ENCODE results near the gene TRIM36.

TRIM36 gene

DNA sequence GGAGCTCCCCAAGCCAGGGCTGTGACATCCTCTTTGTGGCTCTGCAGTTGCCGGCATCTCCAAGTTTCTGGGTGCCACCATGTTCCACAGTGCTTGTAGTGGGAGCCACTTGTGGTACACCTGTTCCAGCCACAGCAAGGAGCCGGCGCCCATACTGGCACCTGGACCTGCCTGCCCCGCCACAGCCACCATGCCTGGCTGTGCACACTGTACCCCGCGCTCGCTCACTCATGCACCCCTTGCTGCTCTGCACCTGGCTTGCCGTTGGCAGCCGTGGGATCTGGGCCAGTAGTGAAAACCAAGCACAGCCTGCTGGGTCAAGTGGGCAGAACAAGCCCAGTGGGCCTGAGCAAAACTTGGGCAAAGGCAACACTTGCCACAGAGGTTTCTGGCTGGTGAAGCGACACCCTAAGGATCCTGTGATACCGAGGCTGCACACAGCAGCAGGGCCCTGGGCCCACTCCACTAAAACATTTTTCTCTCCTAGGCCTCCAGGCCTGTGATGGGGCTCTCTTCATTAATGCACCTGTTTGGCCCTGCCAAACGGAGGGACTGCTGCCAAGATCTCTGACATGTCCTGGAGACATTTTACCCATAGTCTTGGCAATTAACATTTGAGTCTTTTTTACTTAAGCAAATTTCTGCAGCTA, 2.8 kb downstream of the TRIM36 start:
- no peak for DNase-seq

DNA sequence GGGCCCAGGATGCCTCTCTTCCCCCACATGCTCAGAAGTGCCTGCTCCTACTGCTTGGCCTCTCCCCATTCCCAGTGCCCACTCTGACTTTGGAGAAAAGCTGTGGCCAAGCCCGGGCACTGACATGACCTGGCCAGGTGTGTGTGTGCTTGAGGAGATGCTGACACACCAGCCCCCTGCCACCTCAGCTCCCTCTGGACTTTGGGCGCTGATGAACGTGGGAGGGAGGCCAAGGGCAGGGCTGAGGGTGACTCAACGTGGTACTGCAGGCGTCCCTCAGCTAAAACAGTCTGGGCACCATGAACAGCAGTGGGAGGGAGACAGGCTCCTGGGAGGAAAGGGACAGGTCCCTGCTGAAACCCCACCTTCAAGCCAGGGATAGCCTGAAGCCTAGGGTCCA, 3.9 kb downstream of the TRIM36 start:
- no peak for DNase-seq

DNA sequence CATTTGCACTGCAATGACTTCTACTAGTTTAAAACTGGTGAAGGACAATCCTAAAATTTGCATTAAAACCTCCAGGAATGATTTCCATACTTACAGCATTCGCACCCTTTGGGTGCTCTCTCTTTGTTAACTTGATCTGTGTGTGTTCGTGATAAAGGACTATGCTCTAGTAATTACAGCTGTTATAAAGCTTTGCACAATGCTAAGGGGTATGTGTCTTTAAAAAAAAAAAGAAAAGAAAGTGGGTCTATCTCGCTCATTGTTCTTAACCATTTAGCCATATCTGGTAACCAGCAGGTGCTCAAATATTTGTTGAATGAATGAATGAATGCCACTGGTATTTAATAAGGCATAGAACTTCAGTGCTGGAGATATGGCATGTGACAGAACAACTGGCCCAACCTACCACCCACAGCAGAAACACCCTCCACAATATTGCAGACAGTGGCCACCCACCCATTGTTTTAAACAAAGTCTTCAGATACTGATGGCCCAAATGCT, 8.7 kb downstream of the TRIM36 start:
- no peak for DNase-seq

DNA sequence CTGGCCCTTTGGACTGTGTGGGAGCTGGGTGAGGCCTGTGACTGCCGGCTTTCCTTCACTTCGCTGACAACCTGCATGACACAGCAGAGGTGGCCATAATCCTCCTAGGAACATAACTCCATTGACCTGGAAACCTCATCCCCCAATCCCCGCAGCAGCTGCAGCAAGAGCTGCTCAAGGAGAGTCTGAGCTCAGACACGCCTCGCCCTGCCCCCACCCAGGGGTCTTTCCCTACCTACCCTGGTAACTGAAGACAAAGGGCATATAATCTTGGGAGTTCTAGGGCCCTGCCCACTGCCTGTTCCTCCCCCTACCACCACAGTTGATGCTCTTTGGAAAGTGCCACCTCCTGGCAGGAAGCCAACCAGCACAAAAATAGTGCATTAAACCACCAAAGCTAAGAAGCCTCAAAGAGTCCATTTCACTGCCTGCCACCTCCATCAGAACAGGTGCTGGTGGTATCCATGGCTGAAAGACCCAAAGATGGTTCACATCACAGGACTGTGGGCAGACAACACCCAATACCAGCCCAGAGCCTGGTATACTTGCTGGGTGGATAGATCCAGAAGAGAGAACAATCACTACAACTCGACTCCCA, 18.4 kb downstream of the TRIM36 start:
- no peak for DNase-seq

DNA sequence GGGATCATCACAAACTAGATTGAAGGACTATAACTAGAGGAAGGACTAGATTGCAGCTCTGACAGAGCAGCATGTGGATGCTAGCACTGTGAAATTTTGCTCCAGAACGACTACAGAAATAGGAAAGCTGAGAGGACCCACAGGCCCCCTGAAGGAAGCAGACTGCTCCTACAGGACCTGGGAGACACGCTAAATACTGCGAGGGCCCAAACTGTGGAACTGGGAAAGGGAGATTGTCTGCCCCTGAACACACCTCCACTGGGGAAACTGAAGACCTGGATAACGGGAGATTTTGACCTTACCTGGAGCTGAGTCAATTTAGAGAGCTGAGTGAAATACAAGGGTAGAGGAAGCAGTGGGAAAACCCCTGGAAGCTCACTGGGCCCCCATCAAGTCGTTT, 19.2 kb downstream of the TRIM36 start:
- DNase-seq = no peak

DNA sequence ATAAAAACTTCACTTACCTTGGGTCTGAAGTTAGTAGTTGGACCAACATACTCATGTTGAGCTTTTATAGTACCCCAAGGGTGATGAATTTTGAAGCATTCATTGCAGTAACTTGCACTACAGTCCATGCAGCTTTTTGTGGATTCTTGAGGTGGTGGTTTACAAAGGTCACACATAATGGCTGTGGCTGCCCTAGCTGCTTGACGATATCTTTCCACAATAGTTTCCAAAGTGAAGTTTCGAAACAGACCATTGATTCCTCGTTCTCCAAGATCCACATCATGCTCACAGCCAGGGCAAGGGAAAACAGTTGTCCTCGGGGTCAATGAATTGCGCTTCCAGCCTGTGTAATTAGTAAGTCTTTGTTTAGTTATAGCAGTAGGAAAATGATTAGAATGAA, 22.7 kb downstream of the TRIM36 start:
- no peak for DNase-seq

DNA sequence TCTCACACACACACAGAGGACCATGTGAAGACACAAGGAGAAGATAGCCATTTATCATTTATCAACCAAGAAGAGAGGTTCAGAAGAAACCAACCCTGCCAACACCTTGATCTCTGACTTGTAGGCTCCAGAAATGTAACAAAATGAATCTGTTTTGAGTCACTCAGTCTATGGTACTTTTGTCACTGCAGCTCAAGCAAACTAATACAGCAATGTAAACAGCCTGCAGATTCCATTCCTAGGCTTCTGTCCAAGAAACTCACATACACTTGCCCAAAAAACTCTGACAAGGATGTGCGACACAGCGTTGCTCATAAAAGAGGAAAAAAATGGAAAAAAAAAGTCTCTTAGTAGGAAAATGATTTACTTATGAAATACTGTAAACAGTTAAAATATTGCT, 33.4 kb downstream of the TRIM36 start:
- DNase-seq = no peak

DNA sequence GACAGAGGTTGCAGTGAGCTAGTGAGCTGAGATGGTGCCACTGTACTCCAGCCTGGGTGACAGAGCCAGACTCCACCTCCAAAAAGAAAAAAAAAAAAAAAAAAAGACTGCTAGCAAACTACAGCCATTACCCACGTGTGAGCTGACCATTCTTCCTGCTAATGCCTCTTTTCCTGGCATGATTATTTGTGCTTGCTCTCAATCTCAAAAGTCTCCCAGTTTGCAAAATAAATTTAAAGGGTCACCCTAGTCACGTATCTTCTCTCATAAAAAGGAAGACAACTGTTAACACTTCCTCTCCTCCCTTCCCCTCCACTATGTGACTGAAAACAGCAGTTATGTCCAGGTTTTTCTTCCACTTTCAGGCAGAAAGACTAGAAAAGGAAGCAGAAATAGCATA, 37.2 kb downstream of the TRIM36 start:
- no peak for DNase-seq

DNA sequence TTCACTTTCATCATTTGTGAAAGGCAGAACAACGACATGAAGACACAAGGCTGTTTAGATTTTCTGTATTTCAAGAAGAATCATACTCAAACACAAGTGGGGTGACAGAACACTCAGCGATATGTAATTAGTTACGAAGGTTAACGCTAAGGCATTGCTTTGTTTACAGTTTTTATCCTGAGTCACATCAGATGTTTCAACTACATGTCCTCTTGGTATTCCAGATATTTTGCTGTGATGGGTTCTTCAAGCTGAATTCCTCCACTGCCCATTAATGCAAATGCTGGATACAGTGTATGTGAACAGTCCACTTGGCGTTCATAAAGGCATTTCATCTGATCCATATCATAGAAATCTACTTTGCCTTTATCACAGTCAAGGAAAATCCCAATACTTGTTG, 43.4 kb downstream of the TRIM36 start:
- no peak for DNase-seq

DNA sequence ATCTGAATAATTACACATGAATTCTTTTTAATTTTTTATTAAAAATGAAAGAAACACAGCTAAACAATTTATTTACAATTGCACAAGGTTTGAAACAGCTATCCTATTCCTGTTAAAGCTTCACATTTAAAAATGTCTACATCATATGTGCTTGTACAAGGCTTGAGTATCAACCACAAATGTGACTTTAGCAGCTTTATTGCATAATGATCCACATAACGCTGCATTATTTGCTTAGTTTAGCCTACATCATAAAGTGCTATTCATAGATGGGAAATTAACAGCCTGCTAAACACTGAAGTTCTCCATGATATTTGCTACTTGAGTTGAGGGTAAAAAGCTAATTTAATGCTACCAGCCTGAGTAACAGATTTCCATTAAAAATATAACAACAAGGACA, 45.0 kb downstream of the TRIM36 start:
- no peak for DNase-seq

DNA sequence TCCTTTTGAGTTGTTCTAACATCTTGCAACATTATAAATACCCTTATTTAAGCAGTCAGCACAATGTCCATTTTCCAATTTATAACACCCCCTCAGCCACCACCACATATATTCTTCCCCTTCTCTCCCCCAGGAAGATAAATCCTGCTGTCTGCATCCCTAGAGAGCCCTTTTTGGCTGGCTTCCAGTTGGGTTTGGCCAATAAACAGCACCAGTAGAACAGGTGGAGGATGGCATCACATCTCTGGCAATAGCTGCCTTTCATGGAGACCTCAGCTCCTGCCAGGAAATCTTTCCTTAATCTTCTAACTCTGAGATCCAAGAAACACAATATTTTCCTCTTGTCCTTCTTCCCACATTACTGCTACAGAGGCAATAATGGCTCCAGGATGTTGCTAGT, 53.7 kb downstream of the TRIM36 start:
- no peak for DNase-seq

DNA sequence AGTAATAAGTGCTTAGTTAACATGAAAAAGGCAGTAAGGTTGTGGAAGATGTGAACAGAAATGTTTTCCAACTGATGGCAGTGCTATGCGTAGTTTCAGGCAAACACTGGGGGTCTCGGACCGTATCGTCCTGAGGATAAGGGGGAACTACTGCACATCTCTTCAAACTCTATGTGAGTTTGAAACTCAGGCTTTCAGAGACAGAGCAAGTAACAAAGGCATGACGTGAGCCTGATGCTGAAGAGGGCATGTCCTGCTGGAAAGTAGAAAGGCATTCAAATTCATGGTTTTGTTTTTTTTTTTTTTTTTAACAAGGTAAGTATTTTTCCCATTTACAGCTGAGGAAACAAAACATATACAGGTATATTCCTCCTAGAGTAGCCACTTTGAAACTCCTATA, 59.9 kb downstream of the TRIM36 start:
- no peak for DNase-seq

DNA sequence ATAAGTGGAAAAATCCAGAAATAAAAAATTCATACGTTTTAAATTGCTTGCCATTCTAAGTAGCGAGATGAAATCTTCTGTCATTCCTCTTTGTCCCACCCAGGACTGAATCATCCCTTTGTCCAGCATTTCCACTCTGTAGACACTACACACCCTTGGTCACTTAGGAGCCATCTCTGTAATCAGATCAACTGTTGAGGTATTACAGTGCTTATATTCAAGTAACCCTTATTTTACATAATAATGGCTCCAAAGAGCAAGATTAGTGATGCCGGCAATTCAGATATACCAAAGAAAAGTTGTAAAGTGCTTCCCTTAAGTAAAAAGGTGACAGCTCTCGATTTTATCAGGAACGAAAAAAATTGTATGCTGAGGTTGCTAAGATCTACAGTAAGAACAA, 60.4 kb downstream of the TRIM36 start:
- no peak for DNase-seq

DNA sequence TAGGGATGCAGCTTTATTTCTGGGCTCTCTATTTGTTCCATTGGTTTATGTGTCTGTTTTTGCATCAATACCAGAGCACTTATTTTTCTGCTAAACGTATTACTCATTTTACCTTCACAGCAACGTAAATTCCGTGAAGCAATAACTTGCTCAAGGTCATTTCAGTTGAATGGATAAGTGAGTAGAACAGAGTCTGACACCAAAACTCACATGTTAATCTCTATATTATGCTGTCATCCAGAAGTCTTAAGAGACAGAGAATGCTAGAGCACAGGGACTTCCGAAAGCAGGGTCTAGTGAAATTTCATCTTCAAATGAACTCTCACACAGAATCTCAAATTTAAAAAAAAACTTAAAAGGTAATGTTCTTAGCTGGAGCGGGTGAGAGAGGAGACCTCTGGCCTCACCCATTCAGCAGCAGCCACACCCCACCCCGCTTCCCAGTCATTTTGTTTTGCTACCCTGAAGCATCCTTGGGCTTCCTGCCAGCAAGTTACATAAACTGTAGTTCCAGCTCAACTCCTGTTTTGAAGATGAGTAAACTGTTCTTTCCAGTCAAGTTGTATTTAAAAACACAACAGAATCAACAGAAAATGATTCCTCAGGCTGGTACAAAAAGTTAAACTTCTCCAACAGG, 69.3 kb downstream of the TRIM36 start:
- no peak for DNase-seq

DNA sequence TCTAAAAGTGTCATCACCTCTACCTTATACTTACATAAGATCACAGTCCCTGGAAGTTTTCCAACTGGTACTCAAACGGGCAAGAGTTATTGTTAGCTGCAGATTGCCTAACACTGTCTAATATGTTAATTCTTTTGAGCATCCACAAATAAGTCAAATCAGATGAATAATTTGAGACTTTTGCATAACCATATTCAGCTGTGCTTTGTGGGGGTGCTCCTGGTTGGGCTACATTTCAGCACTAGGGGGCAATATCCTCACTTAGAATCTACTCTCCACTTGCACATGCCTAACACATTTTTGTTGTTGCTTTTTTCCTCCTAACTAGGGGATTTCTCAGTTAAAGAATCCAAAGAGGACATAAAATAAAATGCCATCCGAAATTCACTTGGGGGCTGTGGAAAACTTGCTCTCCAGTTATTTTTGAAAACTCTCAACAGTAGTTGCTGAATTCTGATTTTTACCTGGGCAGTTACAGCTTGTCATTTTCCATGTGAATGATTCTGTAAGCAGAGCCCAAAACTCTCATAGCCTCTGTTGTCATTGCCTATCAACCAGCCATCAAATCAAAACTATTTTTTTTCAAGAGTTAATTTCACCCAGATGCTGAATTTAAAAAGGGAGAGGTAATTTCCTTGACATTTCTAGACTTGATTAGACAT, 71.5 kb downstream of the TRIM36 start:
- DNase-seq = peak in 1 of 2 experiments; percentile 1

DNA sequence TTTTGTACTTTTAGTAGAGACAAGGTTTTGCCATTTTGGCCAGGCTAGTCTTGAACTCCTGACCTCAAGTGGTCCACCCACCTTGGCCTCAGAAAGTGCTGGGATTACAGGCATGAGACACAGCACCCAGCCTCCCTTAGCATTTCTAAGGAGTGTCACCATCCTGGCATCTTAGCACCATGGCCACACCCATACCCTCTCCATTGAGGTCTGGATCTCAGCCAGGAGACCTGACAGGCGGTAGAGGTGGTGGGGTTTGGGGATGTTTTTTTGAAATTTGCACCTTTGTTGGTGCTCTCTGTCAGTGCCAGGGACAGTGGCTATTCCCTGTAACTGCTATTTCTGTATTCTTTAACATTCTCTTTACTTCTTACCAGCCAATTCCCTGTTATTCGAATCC, 72.5 kb downstream of the TRIM36 start:
- no peak for DNase-seq

DNA sequence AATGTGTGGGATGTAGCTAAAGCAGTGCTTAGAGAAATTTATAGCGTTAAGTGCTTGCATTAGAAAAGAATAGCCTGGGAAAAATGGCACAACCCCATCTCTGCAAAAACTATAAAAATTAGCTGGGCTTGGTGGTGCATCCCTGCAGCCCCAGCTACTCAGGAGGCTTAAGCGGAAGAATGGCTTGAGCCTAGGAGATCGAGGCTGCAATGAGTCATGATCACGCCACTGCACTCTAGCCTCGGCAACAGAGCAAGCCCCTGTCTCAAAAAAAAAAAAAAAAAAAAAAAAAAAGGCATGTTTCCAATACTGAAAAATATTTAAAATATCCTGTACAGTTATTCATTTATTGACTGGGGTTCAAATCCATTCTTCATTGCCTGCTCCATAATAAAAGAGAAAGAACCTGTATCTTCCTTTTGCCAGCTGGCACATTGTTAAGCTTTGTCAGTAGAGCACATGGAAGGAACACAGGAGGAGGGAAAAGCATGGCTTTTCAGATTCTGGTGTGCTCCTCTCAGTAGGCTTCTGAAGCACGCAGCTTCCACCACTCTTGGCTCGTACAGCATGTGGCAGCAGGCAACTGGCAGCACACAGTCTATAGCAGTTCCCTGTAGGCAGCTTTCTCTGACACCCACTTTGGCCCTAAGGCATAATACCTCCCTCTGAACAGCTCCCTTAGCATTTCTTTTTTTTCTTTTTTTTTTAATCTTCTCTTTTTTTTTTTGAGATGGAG, 73.5 kb downstream of the TRIM36 start:
- no peak for DNase-seq

DNA sequence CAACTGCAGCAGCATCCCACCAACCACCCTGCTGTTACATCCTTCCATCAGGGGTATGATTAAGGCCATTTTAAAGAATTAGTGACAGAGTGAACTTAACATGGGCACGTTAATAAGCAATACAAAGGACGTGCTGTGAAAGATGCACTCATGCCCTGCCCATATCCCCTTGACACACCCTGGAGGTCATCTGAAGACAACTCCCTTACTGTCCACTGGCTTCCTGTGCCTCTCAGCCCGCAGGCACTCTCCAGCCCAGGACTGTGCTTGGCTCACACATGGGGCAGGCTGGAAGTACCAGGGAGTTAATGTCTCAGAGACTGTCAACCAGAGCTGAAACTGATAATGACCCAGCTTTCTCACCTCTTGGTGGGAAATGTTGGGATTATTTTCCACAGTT, 81.8 kb downstream of the TRIM36 start:
- DNase-seq = no peak

DNA sequence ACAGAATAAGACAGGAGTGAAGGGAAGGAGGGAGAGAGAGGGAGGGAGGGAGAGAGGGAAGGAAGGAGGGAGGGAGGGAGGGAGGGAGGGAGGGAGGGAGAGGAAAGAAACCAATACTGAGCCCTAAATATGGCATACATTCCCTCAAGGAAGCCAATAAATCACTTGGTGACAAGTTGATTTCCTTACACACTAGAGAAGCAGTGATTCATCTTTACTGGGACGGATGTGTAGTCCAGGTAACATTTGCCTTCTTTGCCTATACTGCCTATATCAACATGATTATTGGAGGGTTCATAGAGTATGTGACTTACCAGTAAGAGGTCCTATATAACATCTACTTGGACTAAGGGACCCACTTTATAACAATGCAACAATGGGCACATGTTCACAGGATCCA, 83.2 kb downstream of the TRIM36 start:
- DNase-seq = no peak

DNA sequence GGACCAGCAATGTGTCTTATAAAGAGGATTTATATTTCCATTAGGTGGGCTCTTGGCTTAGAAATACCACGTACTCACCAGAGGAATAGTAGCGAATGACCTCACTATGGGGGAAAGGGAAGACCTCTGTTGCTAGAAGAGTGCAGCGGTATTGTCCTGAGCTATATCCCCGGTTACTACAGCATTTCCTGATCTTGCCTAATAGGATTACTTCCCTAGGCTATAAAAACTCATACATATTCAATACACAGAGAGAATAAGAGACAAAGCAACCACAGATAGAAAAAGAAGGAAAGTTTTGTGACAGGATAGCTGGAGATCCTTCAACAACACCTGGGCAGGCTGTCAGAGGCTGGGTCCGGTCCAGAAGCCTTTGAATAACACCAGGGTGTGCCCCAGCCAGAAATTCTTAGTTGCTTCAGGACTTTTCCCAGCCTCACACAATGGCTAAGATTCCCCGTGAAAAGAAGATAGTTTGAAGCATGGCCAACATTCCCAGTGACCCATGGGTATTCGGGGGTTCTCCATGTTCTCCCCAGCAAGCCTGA, 85.4 kb downstream of the TRIM36 start:
- DNase-seq = no peak

DNA sequence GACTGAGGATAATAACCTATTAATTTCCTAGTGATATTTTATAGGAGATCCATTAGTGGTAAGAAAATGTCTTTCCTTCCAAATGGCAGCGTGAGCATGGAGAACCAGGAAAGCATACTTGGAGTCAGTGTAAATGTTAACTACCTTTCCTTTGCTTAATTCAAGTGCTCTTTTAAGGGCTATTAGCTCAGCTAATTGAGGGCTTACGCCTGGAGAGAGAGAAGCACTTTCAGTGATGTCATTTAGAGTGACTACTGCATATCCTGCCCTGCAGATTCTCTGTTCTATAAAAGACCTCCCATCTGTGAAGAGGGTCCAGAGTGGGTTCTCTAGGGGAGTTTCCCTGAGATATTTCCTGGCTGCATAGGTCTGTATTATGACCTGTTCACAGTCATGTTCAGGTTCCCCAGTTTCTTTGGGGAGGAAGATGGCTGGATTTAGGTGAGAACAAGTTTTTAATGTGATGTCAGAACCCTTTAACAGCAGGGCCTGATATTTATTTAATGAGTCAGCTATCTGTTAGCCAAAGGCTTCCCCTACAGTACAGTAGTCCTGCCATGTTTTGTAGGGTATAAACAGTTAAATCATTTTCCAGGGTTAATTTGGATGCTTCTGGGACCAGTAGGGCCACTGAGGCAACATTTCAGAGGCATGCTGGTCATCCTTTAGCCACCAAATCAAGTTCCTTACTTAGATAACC, 89.6 kb downstream of the TRIM36 start:
- DNase-seq = no peak
